A673 (cell line): Measurements from ENCODE around the gene EMP2.

Source experiments
- EZH2 ChIP-seq: fragments of 200-600 bp; sonication (generic); IDR thresholded peaks from 2 replicates; pipeline ENCODE4 v1.6.1; 2017; ENCODE audit warnings: borderline replicate concordance, low read depth, mild to moderate bottlenecking, mixed read lengths, antibody characterized with exemption, low read length; ENCODE audit not compliant: poor library complexity, severe bottlenecking
- TF ChIP-seq, protein P1 (sequence below): fragments of 300-800, 200-600 bp; sonication (generic); conservative IDR thresholded peaks from 2 replicates; pipeline ENCODE4 v1.5.1; 2017; ENCODE audit warnings: low read depth, mild to moderate bottlenecking, antibody characterized with exemption, low read length, moderate library complexity, mixed read lengths

DNA sequence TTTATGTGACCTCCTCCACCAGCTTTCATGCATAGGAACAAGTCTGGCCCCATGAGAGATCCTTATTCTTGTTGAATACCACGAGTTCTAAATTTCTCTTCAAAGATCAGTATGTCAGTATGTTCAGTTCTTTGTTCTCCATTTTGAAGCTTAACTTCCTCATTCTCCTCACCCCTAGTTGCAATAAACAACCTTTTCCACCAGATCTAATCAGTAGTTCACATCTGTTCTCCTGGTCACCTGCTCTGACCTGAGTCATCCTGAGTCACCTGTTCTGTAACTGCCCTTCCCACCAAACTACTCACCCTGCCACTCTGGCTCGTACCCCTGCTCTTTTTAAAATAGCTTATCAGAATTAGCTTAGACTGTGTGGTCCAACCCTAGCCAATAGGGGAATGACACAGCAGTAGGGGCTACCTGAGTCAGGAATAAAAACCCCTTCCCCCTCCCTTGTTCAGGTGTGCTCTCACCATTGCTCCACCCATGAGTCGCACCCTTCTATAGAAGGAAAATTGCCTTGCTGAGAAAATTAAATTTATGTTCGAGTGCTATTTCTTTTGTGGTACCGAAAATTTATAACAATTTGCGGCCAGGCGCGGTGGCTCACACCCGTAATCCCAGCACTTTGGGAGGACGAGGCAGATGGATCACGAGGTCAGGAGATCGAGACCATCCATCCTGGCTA, 94.6 kb downstream of the EMP2 start:
- TF ChIP-seq, protein P1, sequence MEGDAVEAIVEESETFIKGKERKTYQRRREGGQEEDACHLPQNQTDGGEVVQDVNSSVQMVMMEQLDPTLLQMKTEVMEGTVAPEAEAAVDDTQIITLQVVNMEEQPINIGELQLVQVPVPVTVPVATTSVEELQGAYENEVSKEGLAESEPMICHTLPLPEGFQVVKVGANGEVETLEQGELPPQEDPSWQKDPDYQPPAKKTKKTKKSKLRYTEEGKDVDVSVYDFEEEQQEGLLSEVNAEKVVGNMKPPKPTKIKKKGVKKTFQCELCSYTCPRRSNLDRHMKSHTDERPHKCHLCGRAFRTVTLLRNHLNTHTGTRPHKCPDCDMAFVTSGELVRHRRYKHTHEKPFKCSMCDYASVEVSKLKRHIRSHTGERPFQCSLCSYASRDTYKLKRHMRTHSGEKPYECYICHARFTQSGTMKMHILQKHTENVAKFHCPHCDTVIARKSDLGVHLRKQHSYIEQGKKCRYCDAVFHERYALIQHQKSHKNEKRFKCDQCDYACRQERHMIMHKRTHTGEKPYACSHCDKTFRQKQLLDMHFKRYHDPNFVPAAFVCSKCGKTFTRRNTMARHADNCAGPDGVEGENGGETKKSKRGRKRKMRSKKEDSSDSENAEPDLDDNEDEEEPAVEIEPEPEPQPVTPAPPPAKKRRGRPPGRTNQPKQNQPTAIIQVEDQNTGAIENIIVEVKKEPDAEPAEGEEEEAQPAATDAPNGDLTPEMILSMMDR = no peak
- no peak for TF ChIP-seq EZH2
